AG10803 (cell line): Measurements from ENCODE around the gene UTP11.

Source experiments
- DNase-seq: peaks from one replicate; pipeline ENCODE4 v3.0.0; 2010; ENCODE audit warnings: low read depth
- H3K4me3 ChIP-seq: 2 replicates; pipeline ENCODE4 v1.5.1; 2011; ENCODE audit warnings: mild to moderate bottlenecking, low read length, control low read depth
- CTCF ChIP-seq: conservative IDR thresholded peaks from 2 replicates; pipeline ENCODE4 v1.5.1; 2011; ENCODE audit warnings: mild to moderate bottlenecking, low read length, control low read depth, inconsistent platforms

Gene UTP11

GRCh38 chr1:38014724-38015424 lies 2.3 kb downstream of the UTP11 start:
- TF ChIP-seq CTCF = no peak
- no peak overlapping the region for H3K4me3 ChIP-seq
- DNase-seq = no peak

GRCh38 chr1:38015978-38016725 lies 3.6 kb downstream of the UTP11 start:
- no peak for DNase-seq
- TF ChIP-seq CTCF = no peak
- H3K4me3 ChIP-seq = no peak overlapping the region

GRCh38 chr1:38018864-38019343 lies 6.4 kb downstream of the UTP11 start:
- DNase-seq = peak; percentile 53
- H3K4me3 ChIP-seq = no peak overlapping the region
- peak; percentile 75 for TF ChIP-seq CTCF

- H3K4me3 ChIP-seq = no peak overlapping the region
- TF ChIP-seq CTCF = no peak
- peak; percentile 40 for DNase-seq
These were observed 7.9 kb downstream of the UTP11 start for GRCh38 chr1:38020396-38020795.

GRCh38 chr1:38021969-38022368 lies 9.4 kb downstream of the UTP11 start:
- no peak for TF ChIP-seq CTCF
- DNase-seq = no peak
- H3K4me3 ChIP-seq = no peak overlapping the region

- no peak for DNase-seq
- no peak overlapping the region for H3K4me3 ChIP-seq
- no peak for TF ChIP-seq CTCF
These were observed 10.3 kb downstream of the UTP11 start for GRCh38 chr1:38022810-38023209.

- TF ChIP-seq CTCF = no peak
- DNase-seq = no peak
- H3K4me3 ChIP-seq = no peak overlapping the region
These were observed 12.7 kb downstream of the UTP11 start for GRCh38 chr1:38025233-38025632.
